ENCODE measurements around the gene TBC1D3I.
"Not testable (repeated sequence)": the region's sequence is repeated elsewhere in the genome, so short reads cannot be mapped to it uniquely, and the experiment has no call there.

Gene TBC1D3I

GRCh38 chr17:36214918-36215317 is 49.5 kb downstream of the TBC1D3I start:
- no peak for TF ChIP-seq Cebpa-rat (IDR thresholded peaks at IDR 0.05)
- Histone ChIP-seq H3K4me3 (no peak overlapping the region), H3K27me3 (no peaks in the 10 kb centered on the region), H3K36me3 (no peaks in the 10 kb centered on the region), H3K9me3 (peaks cover 14% of the 10 kb centered on the region), H4K20me1 (no peaks in the 10 kb centered on the region), H3K4me2 (no peak overlapping the region), H3K4me1 (peaks cover 26% of the 10 kb centered on the region), H3K27ac (no peak overlapping the region), H3K9ac (no peak overlapping the region)

GRCh38 chr17:36213695-36214094 is 50.7 kb downstream of the TBC1D3I start:
- no peaks in the 10 kb centered on the region for H3K36me3 ChIP-seq
- H3K4me2 ChIP-seq: no peak overlapping the region
- peaks cover 36% of the 10 kb centered on the region for H3K4me1 ChIP-seq
- no peak overlapping the region for H3K27ac ChIP-seq
- no peaks in the 10 kb centered on the region for H3K27me3 ChIP-seq
- TF ChIP-seq Cebpa-rat (IDR thresholded peaks at IDR 0.05): no peak
- no peaks in the 10 kb centered on the region for H4K20me1 ChIP-seq
- H3K9ac ChIP-seq: no peak overlapping the region
- H3K4me3 ChIP-seq: no peak overlapping the region
- peaks cover 10% of the 10 kb centered on the region for H3K9me3 ChIP-seq

- no peak overlapping the region for H3K4me3 ChIP-seq
- H3K9ac ChIP-seq: no peak overlapping the region
- no peaks in the 10 kb centered on the region for H3K36me3 ChIP-seq
- H3K4me2 ChIP-seq: no peak overlapping the region
- TF ChIP-seq Cebpa-rat (IDR thresholded peaks at IDR 0.05): no peak
- H3K27ac ChIP-seq: no peak overlapping the region
- peaks cover 36% of the 10 kb centered on the region for H3K4me1 ChIP-seq
- H3K27me3 ChIP-seq: no peaks in the 10 kb centered on the region
- peaks cover 3% of the 10 kb centered on the region for H3K9me3 ChIP-seq
- H4K20me1 ChIP-seq: no peaks in the 10 kb centered on the region
These were observed 51.4 kb downstream of the TBC1D3I start for GRCh38 chr17:36212966-36213365.

GRCh38 chr17:36212272-36212605 is 52.1 kb downstream of the TBC1D3I start:
- Histone ChIP-seq H3K27me3 (no peaks in the 10 kb centered on the region), H4K20me1 (no peaks in the 10 kb centered on the region), H3K9ac (no peak overlapping the region), H3K4me1 (peaks cover 39% of the 10 kb centered on the region), H3K36me3 (no peaks in the 10 kb centered on the region), H3K9me3 (no peaks in the 10 kb centered on the region), H3K4me2 (peak overlapping the region; percentile 65), H3K4me3 (no peak overlapping the region), H3K27ac (no peak overlapping the region)
- TF ChIP-seq Cebpa-rat (IDR thresholded peaks at IDR 0.05): no peak

GRCh38 chr17:36211484-36212271 is 52.7 kb downstream of the TBC1D3I start:
- not testable (repeated sequence) for H4K20me1 ChIP-seq, H3K27me3 ChIP-seq, H3K36me3 ChIP-seq, H3K9ac ChIP-seq, H3K27ac ChIP-seq, H3K9me3 ChIP-seq, H3K4me3 ChIP-seq
- Histone ChIP-seq H3K4me1 (peaks cover 44% of the 10 kb centered on the region), H3K4me2 (peak overlapping the region; percentile 65)

- not testable (repeated sequence) for H4K20me1 ChIP-seq, H3K27me3 ChIP-seq, H3K9ac ChIP-seq, H3K9me3 ChIP-seq, H3K27ac ChIP-seq, H3K4me3 ChIP-seq, H3K36me3 ChIP-seq
- H3K4me1 ChIP-seq: peaks cover 55% of the 10 kb centered on the region
- peak within 1 kb of the TSS; percentile 65 for H3K4me2 ChIP-seq
- TF ChIP-seq Cebpa-rat (IDR thresholded peaks at IDR 0.05): 0 out of 2 replicates have a peak, but pooled peaks have one; percentile 56
These were observed 53.7 kb downstream of the TBC1D3I start, which contains the start of gene CCL4L2 for GRCh38 chr17:36210439-36211211. CCL4L2 (plus strand) TSS chr17:36211063.

GRCh38 chr17:36209575-36209974 is 54.8 kb downstream of the TBC1D3I start:
- Histone ChIP-seq H3K27me3 (no peaks in the 10 kb centered on the region), H3K4me3 (no peak overlapping the region), H3K4me1 (peaks cover 56% of the 10 kb centered on the region), H3K4me2 (peak overlapping the region; percentile 65), H3K9ac (no peak overlapping the region), H3K27ac (no peak overlapping the region), H4K20me1 (no peaks in the 10 kb centered on the region), H3K9me3 (no peaks in the 10 kb centered on the region), H3K36me3 (no peaks in the 10 kb centered on the region)
- TF ChIP-seq Cebpa-rat (IDR thresholded peaks at IDR 0.05): no peak

GRCh38 chr17:36207383-36207782 is 57.0 kb downstream of the TBC1D3I start:
- peak overlapping the region; percentile 53 for H3K4me2 ChIP-seq
- not testable (repeated sequence) for H3K9ac ChIP-seq, H4K20me1 ChIP-seq, H3K27ac ChIP-seq, H3K4me3 ChIP-seq, H3K36me3 ChIP-seq, H3K27me3 ChIP-seq, H3K9me3 ChIP-seq
- H3K4me1 ChIP-seq: peaks cover 66% of the 10 kb centered on the region

- H3K9me3 ChIP-seq, H3K36me3 ChIP-seq, H3K9ac ChIP-seq, H3K27ac ChIP-seq, H3K27me3 ChIP-seq, H4K20me1 ChIP-seq, H3K4me3 ChIP-seq: not testable (repeated sequence)
- peaks cover 66% of the 10 kb centered on the region for H3K4me1 ChIP-seq
- peak overlapping the region; percentile 53 for H3K4me2 ChIP-seq
These were observed 57.9 kb downstream of the TBC1D3I start for GRCh38 chr17:36206486-36206821.

GRCh38 chr17:36205637-36206485 is 58.5 kb downstream of the TBC1D3I start:
- TF ChIP-seq Cebpa-rat (IDR thresholded peaks at IDR 0.05): no peak
- no peaks in the 10 kb centered on the region for H3K27me3 ChIP-seq
- H3K4me2 ChIP-seq: peak overlapping the region; percentile 53
- no peak overlapping the region for H3K4me3 ChIP-seq
- H3K4me1 ChIP-seq: peaks cover 63% of the 10 kb centered on the region
- no peak overlapping the region for H3K27ac ChIP-seq
- no peaks in the 10 kb centered on the region for H3K9me3 ChIP-seq
- H4K20me1 ChIP-seq: no peaks in the 10 kb centered on the region
- H3K9ac ChIP-seq: no peak overlapping the region
- no peaks in the 10 kb centered on the region for H3K36me3 ChIP-seq

Measured in BLaER1 (cell line).